8988T (cell line): Measurements from ENCODE around the gene KRTAP4-4.
"Not testable (repeated sequence)": the region's sequence is repeated elsewhere in the genome, so short reads cannot be mapped to it uniquely, and the experiment has no call there.

Source experiments
- DNase-seq: peaks from one replicate; pipeline ENCODE4 v3.0.0; 2011

KRTAP4-4 gene

GRCh38 chr17:41147531-41148204 lies 12.9 kb downstream of the KRTAP4-4 start:
- DNase-seq, result no peak

DNA sequence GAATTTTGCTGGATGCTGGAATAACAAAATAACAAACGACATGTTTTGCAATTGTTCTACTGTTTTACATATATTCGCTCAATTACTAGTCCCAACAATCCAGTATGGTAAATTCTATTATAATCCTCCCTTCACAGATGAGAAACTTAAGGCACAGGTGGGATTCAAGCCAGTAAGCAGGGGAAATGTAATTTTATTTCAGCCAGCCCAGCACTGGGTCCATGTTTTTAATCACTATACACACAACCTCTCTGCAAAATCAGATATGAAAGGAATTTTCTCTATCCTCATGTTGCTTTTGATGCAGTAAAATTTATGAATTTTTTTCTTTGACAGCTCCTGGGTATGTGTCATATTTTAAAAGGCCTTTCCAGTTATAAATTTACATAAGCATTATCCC lies 15.3 kb downstream of the KRTAP4-4 start:
- DNase-seq, result no peak

DNA sequence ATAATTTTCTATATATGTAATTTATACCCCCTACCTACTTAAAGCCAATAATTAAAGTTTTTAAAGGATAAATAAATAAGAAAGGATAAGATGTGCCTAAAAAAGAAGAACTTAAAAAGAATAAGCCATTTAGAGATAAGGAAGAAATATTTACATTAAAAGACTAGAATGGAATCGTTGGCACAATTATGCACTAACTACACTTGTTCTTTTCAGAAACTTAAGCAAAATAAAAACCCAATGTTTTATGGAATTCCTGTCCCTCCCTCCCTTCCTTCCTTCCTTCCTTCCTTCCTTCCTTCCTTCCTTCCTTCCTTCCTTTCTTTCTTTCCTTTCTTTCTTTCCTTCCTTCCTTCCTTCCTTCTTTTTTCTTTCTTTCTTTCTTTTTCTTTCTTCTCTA lies 15.7 kb downstream of the KRTAP4-4 start:
- DNase-seq, result no peak

- DNase-seq, result no peak
These were observed 19.2 kb downstream of the KRTAP4-4 start for GRCh38 chr17:41141361-41141760.

DNA sequence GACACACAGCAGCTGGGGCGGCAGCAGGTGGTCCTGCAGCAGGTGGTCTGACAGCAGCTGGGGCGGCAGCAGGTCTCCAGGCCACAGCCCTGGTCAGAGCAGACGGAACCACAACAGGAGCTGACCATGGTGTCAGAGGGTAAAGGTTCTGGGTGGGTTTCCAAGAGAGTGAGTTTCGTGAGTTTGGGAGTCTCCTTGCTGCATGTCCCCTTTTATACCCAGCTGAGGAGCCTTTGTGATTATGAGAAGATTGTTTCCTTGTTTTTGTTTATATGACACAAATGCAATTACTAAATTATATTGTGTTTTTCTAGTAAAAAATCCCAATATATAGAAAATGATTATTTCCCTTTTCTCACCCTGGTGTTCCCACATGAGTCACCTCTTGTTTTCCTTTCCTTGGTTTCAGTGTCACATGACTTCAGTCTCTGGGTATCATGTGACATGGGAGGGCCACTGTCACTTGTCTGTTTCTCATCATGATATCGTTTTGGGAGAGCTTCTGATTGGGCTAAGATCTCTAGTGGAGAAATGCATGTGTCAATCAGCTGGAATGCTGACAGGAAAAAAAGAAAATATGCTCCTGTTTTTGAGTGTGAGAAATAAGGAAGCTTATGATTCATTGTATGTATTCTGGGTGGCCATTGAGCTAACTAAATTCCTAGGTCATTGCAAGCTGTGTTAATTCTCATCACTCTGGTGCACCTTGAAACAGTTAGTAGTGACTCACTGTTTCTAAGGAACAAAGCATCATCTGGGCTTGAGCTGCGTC lies 20.0 kb downstream of the KRTAP4-4 start, which contains the start of gene KRTAP4-6:
TSS of gene KRTAP4-6 (minus strand) at position 185 of the 772 bp plus-strand sequence. CDS start at position 128, 57 bp downstream.
- DNase-seq, result no peak

DNA sequence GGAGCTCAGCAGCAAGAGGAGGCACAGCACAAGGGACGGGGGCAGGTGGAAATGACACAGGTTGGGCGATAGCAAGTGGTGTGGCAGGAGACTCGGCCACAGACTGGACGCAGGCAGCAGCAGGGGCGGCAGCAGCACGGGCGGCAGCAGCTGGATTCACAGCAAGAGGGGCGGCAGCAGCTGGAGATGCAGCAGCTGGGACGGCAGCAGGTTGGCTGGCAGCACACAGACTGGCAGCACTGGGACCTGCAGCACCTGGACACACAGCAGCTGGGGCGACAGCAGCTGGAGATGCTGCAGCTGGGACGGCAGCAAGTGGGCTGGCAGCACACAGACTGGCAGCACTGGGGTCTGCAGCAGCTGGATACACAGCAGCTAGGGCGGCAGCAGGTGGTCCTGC lies 20.7 kb downstream of the KRTAP4-4 start:
- DNase-seq, result not testable (repeated sequence)

DNA sequence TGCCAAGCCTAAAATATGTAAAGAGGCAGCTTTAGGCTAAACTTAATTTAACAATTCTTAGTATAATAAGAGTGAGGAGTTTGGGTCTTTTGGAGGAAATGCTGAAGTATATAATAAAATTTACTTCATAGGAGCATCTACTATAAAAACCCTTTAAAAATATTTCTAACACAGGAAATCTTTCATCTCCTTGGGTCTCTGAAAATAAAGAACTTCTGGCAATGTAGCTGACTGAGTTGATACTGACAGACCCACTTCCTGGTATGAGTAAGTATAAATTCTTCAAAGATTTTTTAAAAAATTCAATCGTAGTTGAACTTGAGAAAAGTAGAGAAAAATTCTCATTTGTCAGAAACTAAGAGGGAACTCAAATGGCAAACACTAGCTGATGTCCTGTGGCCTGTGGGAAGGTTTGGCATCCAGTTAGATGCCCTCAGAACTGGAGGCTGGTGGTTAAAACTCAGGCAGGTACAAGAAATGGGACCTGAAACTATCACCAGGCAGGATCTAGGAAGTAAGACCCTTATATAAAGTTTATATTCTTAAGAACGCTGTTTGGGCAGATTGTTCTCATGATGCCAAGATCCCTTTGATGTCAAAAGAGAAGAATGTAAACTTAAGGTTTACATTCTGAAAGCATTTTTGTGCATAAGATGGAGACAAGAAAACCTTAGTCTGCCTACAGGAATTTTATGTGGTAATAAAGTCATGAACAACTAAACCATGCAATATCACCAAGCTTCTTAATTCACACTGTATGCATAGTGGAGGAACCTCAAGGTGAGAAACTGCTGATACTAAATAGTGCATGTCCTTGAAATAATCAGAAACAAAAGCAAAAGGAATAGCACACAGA lies 26.4 kb downstream of the KRTAP4-4 start:
- no peak for DNase-seq

DNA sequence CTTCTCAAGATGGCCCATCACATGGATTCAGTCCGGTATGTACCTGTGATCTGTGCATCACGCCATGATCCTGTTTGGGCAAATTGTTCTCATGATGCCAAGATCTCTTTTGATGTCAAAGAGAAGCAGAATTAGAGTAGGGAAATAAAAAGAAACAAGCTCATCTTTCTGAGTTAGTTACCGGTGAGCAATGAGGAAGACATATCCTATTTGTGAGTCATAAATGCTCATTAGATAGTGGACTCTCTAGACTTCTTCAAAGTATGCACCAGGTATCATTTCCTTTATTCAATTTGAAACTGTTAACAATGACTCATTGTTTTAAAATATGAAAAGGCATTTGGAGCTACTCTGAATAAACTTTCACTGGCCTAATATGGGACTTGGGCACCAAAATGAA lies 28.6 kb downstream of the KRTAP4-4 start:
- no peak for DNase-seq

DNA sequence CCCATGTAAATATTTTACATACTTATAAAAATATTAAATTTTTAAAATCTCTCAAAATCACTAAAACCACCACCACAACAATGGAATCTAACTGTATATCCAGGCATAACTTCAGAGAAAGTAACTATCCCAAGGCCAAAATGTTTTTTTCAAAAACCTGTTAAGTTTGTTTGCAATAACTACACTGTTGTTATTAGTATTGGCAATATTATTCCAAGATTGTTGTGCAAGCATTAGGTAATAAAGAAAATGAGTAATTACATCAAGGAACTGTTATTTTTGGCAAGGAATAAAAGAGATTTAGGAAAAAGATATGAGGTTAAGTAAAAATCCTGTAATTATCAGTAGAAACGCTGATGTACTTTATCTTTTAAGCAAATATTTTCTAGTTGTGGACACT lies 33.2 kb downstream of the KRTAP4-4 start:
- no peak for DNase-seq

DNA sequence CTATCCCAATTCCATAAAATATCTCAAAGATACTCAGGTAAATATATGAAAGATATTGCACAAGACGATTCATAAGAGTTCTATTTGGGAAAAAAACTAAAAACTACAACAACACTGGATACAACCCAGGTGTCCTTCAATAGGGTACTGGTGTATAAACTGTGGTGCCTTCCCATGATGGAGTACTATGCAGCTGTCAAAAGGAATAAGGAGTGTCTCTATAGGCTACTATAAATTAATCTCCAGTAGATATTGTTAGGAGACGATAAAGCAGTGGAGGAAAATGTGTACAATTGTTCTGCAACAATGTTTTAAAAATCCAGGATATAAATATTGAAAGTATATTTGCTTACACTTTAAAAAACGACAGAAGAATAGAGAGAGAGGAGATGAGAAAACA lies 34.1 kb downstream of the KRTAP4-4 start:
- DNase-seq, result no peak

- no peak for DNase-seq
These were observed 35.5 kb downstream of the KRTAP4-4 start for GRCh38 chr17:41125064-41125463.

GRCh38 chr17:41123991-41124371 lies 36.6 kb downstream of the KRTAP4-4 start, which contains the start of gene KRTAP4-12:
KRTAP4-12 (minus strand) TSS chr17:41124182; CDS start chr17:41124122, 60 bp downstream.
- DNase-seq, result not testable (repeated sequence)

- not testable (repeated sequence) for DNase-seq
These were observed 37.1 kb downstream of the KRTAP4-4 start for GRCh38 chr17:41123292-41123990.

DNA sequence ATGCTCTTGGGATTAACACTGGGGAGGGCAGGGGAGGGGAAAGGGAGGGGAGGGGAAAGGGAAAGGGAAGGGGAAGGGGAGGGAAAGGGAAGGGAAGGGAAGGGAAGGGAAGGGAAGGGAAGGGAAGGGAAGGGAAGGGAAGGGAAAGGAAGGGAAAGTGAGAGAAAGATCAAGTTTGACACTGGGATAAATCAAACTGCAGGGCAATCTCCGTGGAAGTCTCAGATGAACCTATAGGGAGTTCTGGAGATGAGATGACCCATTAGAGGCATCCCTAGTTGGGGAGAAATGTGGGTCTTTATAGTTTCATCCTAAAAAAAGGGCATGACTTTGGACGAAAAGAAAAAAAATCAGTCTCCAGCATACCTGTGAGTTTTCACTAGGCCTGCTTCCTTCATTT lies 38.8 kb downstream of the KRTAP4-4 start:
- no peak for DNase-seq

- not testable (repeated sequence) for DNase-seq
These were observed 40.6 kb downstream of the KRTAP4-4 start for GRCh38 chr17:41119696-41120690.

DNA sequence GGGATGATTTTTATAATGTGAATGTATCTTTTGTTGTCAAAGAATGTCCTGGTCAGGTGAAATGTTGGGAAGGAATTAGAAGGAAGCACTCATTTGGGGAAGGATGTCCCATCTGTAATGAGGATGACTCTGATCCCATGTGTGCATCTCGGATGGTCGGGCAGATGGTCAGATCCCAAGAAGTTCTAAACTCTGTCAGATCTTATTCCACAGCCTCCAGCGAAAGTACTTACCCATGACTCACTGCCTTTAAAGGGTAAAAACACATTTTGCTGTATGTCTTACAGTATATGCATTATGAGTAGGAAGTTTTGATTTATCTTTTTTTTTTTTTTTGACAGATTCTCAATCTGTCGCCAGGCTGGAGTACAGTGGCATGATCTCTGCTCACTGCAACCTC lies 41.8 kb downstream of the KRTAP4-4 start:
- no peak for DNase-seq

GRCh38 chr17:41117846-41118386 lies 42.6 kb downstream of the KRTAP4-4 start, which contains the start of gene KRTAP4-11:
KRTAP4-11 (minus strand) TSS chr17:41118373; CDS start chr17:41118315, 58 bp downstream.
- DNase-seq, result not testable (repeated sequence)

- DNase-seq, result no peak
These were observed 44.3 kb downstream of the KRTAP4-4 start for GRCh38 chr17:41116297-41116696.

DNA sequence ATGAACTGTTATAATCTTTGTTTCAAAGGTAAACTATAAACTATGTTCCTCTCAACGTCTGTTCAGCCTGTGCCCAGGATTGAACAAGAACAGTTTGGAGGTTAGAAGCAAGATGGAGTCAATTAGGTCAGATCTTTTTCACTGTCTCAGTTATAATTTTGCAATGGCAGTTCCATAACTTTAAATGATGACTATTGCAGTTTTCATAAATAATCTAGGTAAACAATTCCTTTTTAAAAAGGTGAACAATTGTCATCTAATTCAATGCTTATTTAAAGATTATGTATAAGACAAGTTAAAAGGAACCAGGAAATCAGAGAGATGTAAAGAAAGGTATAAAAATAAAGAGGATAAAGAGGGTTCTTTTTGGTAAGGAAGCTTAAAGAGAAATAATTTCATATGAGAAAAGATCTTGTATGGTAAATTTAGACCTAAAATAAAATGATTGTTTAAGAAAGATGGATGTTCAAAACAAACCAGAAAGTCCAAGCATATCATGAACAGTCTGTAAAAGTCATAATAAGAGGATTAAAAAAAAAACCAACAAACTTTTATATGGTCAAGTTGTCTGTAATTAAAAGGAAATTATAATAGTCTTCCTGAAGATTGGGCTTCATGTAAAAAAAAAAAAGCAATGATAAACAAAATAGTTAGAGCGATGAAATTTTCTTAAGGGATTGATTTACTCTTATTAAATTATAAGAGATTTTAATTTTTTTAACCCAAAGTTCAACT lies 49.2 kb downstream of the KRTAP4-4 start:
- DNase-seq, result no peak
